Stimulated activated CD8-positive, alpha-beta memory T cell treated with anti-CD3 and anti-CD28 coated beads, Interleukin-2, amount 100 ng/mL, for 1 hour (primary cell): ENCODE measurements around the gene GABPB2.

Experiments
- DNase-seq, 2 donors: peaks; one replicate each; pipeline ENCODE4 v3.0.0-alpha.2; 2020; ENCODE audit warnings: low read depth in 2 of 2

Gene GABPB2

GRCh38 chr1:151164732-151165280 is 94.2 kb downstream of the GABPB2 start:
- no peak for DNase-seq

GRCh38 chr1:151165281-151165737 is 94.7 kb downstream of the GABPB2 start:
- DNase-seq: no peak

- peak; percentile 86 to 88 for DNase-seq
These were observed 95.4 kb downstream of the GABPB2 start, which contains the start of the genes LYSMD1 and SCNM1 for GRCh38 chr1:151165738-151166504. Gene LYSMD1 (minus strand): TSS chr1:151165902. CDS start chr1:151165258, 644 bp downstream. Gene SCNM1 (plus strand): TSS chr1:151166144. CDS start chr1:151166153, 9 bp downstream.

GRCh38 chr1:151166505-151166956 is 96.0 kb downstream of the GABPB2 start:
- DNase-seq: no peak

- DNase-seq: no peak
These were observed 96.6 kb downstream of the GABPB2 start for GRCh38 chr1:151167116-151167515.

GRCh38 chr1:151171190-151171589 is 100.6 kb downstream of the GABPB2 start:
- no peak for DNase-seq
